Suppressor macrophage treated with lipopolysaccharide for 4 hours (primary cell): Measurements from ENCODE around the gene FAM83B.
"Not testable (repeated sequence)": the region's sequence is repeated elsewhere in the genome, so short reads cannot be mapped to it uniquely, and the experiment has no call there.

Experiments used
- DNase-seq: peaks from one replicate; pipeline ENCODE4 v3.0.0-alpha.2; 2020

The FAM83B gene

GRCh38 chr6:54846243-54846856 lies at the start of gene FAM83B:
TSS of gene FAM83B (plus strand) at chr6:54846771. CDS start at chr6:54870247, 23,476 bp downstream.
- DNase-seq = no peak

DNA sequence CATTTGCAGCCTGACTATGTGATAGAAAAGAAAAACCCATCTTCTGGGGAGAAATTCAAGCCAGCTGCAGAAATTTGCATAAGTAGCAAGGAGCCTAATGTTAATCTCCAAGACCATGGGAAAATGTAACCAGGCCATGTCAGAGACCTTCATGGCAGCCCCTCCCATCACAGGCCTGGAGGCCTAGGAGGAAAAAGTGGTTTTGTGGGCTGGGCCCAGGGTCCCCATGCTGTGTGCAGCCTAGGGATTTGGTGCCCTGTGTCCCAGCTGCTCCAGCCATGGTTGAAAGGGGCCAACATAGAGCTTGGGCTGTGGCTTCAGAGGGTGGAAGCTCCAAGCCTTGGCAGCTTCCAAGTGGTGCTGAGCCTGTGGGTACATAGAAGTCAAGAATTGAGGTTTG lies 49.7 kb upstream of the FAM83B start:
- not testable (repeated sequence) for DNase-seq

DNA sequence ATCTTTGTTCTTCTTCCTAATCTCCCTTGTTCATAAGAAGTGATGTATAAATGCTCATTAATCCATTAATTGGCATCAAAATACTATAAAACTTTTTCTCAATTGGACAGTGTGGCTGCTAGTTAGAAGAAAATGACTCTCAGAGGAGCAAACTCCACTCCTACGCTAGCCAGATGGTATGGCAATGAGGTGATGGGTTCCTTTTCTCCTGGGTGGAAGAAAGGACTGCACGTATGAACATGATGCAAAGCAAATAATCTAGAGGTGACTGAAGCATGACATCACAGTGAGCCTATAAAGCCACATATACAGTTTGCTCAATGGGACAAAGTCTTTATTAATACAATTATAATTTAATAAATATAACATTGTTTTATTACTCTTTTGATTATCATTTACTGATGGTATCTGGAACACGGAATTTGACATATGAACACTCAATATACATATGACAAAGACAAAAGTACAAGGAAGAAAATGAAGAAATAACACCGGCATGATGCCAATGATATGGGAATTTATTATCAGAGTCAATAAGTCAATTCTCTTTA lies 46.4 kb upstream of the FAM83B start:
- DNase-seq = no peak

- no peak for DNase-seq
Measured at GRCh38 chr6:54801244-54801643, 45.3 kb upstream of the FAM83B start.

- DNase-seq = no peak
Measured at GRCh38 chr6:54801669-54802068, 44.9 kb upstream of the FAM83B start.

DNA sequence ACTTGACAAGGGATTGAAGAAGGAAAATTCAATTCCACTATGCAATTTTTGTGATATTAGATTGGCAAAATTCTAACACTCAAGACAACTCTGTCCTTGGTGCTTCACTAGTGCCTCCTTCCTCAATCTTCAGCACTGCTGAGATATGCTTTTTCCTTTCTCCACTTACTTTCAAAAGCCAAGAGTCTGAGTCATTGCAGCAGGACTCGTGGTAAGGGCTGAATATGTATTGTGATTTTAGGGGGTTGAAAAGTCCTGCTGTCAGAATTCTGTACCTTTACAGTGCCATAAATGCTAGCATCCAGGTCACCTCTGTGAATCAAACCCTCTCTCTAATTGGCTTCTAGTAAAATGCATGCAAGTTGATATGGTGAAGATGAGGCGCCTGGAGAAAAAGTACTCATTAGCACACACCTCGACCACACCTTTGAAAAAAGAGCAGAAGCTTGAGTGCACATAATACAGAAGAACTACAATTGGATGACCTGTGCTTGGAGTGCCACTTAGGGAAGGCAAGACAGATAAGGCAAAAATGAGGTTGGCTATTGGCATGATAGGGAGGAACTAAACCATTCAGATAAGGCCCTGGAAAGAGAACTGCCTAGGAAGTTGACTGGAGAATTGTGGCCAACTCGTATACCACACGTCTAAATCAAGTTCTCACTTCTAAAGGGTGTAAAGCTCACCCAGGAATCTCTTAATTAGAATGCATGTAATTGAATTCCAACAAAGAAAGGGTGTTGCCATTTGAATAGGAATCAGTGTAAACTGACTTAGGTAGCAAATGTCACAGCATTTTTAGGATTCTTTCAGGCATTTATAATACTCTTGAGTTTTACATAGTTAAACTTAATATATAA lies 43.6 kb upstream of the FAM83B start:
- DNase-seq = no peak

DNA sequence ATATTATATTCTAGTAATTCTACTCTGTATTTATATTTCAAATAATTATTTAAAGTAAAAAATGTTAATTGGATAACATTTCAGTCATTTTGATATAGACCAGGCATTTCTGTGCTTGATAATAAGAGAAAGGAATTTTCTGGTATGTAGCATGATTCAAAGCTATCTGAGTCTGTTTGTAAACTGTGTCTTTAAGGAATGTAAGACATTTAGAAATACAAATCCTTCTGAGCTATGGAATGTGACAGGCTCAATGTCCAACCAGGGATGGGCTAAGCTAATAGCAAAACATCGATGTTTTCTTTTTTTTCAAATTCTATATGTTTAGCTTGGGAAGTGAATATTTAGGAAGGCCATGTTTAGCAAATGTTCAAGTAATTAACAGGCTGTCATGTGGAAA lies 41.5 kb upstream of the FAM83B start:
- no peak for DNase-seq

GRCh38 chr6:54810147-54810546 lies 36.4 kb upstream of the FAM83B start:
- DNase-seq = no peak

- no peak for DNase-seq
Measured at GRCh38 chr6:54813892-54814291, 32.7 kb upstream of the FAM83B start.

GRCh38 chr6:54817236-54817635 lies 29.3 kb upstream of the FAM83B start:
- no peak for DNase-seq

DNA sequence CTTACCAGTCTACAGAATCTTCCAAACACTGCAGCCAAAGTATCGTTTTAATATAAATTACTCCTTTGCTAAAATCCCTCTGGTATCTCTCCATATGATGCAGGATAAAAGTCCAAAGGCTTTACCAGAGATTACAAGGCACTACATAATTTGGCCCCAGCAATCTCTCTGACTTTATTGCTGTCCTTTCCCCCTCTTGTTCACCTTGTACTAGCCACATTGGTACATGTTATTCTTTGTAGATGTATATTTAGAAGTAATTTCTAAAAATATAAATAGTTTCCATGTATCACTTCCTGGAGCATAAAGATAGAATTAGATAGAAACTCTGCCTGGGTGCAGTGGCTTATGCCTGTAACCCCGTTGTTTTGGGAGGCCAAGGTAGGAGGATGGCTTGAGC lies 28.7 kb upstream of the FAM83B start:
- no peak for DNase-seq

- DNase-seq = not testable (repeated sequence)
Measured at GRCh38 chr6:54824225-54824624, 22.3 kb upstream of the FAM83B start.

DNA sequence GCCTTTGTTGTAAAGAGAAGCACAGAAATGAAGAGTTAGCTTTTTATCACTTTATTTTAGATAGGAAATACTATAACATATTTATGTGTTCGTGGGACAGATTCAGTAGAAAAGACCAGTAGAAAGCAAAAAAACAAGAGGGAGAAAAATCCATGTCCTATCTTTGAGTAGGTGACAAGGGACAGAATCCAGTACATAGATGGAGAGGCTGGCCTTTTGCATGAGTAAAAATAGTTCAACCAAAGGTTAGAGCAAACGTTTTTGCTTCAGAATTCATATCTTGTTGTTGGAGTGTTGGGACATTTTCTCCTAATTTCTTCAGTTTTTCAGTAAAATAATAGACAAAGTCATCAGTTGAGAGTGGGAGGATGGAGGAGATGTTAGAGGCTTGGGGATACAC lies 19.6 kb upstream of the FAM83B start:
- DNase-seq = no peak

DNA sequence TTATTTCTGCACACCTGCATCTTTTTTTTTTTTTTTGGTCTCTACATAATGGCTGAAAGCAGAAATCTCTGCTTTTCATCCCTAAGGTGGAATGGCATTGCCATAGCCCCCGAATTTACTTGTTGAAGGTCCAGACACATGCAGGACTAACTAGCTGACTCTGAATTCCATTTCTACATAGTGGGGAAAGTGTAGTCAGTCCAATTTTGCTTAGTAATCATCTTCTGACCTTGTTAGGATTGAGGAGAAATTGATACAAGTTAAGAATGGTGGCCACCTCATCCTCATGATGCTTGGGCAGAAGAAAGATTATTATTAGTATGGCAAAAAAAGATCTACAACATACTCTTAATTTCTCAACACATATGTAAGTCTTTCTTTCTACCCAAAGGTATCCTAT lies 16.4 kb upstream of the FAM83B start:
- DNase-seq = no peak

- no peak for DNase-seq
Measured at GRCh38 chr6:54835176-54835575, 11.4 kb upstream of the FAM83B start.

DNA sequence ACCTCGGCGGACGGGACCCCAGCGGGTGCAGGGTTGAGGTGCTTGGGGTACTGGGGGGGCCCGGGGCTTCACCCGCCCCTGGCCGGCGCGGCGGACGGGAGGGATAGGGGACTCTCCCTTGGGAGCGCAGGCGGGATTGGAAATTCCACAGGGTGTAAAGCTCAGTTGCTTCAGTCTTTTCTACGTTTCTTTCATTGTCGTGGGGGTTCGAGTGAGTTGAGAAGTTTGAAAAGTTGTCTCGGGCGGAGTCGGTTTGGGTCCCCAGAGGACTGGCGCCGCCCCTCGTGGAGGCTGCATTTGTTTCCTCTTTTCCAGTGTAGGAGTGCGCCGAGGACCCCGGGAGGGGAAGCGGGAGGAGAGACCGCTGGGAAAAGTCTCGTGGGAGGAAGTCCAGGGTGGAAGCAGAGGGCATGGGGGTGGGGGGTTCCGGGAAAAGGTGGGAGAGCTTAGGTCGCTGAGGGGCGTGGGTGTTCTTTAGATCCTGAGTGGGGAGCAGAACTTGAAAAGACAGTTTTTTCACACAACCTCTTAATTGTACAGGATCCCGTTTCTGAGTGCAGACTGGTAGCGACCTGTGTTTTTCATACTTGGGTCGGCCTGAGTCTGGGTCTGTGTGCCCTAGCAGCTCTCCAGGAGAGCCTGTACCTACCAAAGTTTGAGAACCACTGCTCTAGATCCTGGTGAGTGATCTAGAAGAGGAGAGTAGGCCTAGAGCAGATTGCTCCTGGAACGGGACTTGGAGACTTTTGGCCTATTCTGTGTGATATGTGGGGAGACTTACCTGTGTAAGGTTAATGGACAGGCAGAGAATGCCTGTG lies 495 bp downstream of the FAM83B start:
- DNase-seq = no peak

DNA sequence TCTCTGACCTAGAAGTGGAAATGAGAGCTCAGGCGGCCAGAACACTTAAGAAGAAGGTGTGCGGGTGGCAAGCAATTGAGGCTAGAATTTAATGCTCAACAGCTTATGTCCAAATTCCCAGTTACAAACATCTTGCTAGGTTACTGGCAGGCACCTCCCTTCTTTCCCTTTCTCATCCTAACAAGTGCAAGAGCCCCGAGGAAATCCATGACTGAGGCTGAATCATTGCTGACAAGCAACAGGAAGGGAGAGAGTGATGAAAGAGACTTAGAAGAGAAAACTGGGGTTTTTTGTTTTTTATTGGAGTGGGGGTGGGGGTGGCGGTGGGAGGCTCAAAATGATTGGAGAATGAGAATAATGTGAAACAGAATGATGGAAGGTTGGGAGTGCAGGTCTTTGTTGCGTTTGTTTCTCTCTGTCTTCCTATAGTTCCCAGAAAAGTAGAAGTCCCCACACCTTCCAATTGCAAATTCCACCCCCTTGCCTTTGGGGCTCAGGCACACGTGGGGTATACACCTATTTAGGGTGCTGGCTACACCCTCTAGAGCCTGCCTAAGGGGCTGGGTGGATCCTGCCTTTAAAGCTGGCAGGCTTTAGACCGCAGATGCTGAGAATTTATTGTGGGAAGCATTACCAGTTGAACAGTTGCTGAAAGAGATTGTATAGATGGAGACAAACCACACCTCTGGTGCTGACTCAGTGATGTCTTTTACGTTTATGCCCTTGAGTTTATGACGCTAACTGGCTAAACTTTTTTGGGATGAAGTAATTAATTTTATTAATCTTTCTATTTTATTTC lies 1.4 kb downstream of the FAM83B start:
- no peak for DNase-seq

GRCh38 chr6:54850114-54850513 lies 3.5 kb downstream of the FAM83B start:
- DNase-seq = no peak

DNA sequence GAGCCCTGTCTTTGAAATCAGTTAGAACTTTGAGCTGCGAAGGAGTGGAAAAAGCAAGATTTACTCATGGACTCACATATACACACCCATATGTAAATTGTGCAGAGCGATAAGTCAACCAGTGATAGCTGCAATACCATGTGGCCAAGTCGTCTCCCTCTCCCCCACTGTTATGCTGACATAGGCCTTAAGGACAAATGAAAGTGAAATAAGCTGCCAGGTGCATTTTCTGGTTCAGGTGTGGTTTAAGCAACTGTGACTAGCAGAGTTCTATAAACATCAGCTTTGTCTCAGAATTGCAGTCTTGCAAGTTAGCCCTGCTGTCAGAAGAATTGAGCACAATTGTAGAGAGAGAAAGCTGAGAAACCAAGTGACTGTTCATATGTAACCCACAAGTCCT lies 9.6 kb downstream of the FAM83B start:
- no peak for DNase-seq

- DNase-seq = no peak
Measured at GRCh38 chr6:54860132-54860531, 13.6 kb downstream of the FAM83B start.

DNA sequence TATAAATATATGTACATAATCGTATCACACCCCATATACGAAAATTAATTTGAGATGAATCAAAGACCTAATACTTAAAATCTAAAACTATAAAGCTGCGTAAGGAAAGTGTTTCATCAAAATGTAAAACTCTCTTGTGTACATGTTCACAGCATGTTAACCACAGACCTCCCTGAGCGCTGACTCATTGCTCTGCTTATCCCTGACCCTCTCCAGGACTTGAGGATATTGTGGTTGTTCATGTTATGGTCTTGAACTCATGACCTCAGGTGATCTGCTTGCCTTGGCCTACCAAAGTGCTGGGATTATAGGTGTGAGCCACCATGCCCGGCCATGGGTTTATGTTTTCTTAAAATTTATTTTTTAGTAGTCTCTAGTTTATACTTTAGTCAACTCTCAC lies 14.2 kb downstream of the FAM83B start:
- no peak for DNase-seq

DNA sequence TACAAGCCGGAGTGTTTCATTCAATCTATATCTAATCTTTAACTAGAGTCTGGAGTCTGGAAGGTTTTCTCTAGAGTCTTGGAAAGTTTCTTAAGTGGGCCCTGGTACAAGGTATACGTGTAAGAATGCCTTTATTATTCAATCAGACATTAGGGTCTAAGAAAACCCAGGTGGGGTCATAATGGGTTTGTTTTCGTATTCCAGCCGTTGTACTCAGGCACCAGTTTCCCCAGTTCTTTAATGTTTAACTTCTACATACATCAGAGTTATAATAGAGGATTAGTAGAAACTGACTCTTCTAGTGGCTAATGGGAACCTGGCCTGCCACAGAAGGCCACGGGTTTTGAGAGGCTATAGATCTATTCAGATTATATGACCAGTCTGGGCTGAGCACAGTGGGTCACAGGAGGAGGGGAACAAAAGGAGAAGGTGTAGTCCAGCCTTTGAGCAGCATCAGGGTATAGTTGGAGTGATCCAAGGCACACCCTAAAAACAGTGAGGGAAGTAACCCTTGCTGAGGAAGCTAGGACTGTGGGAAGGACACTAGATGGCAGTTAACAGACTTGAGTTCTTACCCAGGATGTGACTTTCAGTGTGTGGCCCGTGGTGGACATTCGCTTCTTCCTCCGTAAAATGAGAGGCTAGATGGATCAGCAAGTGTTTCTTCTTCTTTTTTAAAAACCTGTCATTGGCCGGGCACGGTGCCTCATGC lies 15.5 kb downstream of the FAM83B start:
- no peak for DNase-seq
